Loucy (cell line): ENCODE results near the gene SLC8A2.

ENCODE experiments used
- CTCF ChIP-seq: fragments of 200-600 bp; sonication (generic); conservative IDR thresholded peaks from 2 replicates; pipeline ENCODE4 v1.5.1; 2014; ENCODE audit warnings: mild to moderate bottlenecking, antibody characterized with exemption, low read length
- EZH2phosphoT487 ChIP-seq: fragments of 200-600 bp; IDR thresholded peaks from 2 replicates; pipeline ENCODE4 v1.6.1; 2018; ENCODE audit warnings: antibody characterized with exemption, mild to moderate bottlenecking, moderate library complexity, borderline replicate concordance

- TF ChIP-seq CTCF (no peak), EZH2phosphoT487 (no peak)
These were observed 31.6 kb upstream of the SLC8A2 start for GRCh38 chr19:47503130-47503825.
